Retinal pigment epithelial cell (primary cell): ENCODE data around the gene NRAP.

Experiments used
- DNase-seq: peaks from one replicate; pipeline ENCODE4 v3.0.0-alpha.2; 2010; ENCODE audit warnings: low read depth
- H3K4me3 ChIP-seq: 2 replicates; pipeline ENCODE4 v1.5.1; 2011; ENCODE audit warnings: mild to moderate bottlenecking, low read length, control low read depth, moderate library complexity
- TF ChIP-seq, protein P1 (sequence below): conservative IDR thresholded peaks from 2 replicates; pipeline ENCODE4 v1.5.1; 2011; ENCODE audit warnings: low read depth, low read length, control low read depth, inconsistent platforms

Gene NRAP

DNA sequence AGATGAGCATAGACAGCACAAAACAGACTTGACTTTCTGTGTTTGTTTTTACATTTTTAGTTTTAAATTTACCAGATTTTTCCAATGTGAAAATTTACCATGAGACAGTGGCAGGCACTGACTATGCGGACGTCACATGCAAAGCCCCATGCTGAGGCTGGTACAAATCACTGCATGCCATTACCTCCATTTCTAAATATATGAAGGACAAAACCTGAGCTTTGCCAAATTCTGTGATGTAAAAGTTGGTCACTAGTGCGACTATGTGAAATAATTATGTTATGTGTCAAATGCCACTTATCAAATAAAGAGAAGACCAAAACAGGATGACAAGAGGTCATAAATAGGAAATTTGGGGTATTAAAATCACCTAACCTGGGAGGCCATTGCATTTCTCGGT, 22.1 kb downstream of the NRAP start:
- no peak for DNase-seq
- TF ChIP-seq, protein P1, sequence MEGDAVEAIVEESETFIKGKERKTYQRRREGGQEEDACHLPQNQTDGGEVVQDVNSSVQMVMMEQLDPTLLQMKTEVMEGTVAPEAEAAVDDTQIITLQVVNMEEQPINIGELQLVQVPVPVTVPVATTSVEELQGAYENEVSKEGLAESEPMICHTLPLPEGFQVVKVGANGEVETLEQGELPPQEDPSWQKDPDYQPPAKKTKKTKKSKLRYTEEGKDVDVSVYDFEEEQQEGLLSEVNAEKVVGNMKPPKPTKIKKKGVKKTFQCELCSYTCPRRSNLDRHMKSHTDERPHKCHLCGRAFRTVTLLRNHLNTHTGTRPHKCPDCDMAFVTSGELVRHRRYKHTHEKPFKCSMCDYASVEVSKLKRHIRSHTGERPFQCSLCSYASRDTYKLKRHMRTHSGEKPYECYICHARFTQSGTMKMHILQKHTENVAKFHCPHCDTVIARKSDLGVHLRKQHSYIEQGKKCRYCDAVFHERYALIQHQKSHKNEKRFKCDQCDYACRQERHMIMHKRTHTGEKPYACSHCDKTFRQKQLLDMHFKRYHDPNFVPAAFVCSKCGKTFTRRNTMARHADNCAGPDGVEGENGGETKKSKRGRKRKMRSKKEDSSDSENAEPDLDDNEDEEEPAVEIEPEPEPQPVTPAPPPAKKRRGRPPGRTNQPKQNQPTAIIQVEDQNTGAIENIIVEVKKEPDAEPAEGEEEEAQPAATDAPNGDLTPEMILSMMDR, result no peak
- no peak overlapping the region for H3K4me3 ChIP-seq

DNA sequence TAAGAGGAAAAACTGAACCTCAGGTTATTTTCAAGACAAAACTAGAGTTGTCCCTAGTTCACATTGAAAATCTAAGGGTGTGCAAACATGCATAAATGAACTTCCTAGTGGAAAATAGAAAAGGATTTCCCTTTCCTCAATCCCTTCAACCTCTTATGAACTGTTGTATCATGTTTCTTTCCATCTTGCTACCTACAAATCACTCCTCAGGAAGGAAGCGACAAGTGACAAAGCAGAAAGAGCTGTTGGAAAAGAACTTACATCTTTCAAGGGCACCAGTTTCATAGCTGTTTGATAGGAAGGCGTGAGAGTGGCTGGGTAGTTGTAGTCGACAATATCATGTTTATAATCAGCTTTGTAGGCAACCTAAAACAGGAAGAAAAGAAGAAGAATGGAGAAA, 23.9 kb downstream of the NRAP start:
- H3K4me3 ChIP-seq, result no peak overlapping the region
- TF ChIP-seq, protein P1, result no peak
- DNase-seq, result no peak

DNA sequence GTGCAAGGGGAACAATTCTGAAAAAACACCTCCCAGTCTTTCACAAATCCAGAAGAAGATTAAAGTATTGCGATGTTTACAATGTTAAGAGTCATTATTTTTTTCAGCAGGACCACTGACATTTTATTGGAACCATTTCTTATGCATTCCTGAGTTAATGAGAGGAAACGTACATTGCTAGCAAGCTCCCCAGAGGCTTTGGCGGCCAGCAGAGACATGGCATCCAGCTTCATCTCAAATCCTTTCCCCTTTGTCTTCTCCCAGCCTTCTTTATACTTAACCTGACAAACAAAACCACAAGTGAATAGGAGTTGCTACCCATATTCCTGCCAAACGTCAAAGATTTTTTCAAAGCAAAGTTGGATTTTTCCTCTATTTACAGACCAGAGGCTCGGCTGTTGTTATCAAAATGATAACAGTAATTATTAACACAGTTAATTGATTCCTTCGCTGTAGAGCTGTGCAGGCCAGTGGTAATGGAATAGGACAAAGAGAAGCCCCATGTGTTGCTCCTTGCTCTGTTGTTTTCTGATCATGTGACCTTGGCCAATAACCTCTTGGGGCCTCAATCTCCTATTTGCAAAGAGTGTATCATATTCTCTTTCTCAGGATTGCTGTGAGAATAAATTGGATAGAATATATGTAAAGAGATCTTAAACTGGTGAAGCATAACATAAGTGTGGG, 32.0 kb downstream of the NRAP start:
- H3K4me3 ChIP-seq, result no peak overlapping the region
- TF ChIP-seq, protein P1, result no peak
- DNase-seq, result peak; percentile 66

DNA sequence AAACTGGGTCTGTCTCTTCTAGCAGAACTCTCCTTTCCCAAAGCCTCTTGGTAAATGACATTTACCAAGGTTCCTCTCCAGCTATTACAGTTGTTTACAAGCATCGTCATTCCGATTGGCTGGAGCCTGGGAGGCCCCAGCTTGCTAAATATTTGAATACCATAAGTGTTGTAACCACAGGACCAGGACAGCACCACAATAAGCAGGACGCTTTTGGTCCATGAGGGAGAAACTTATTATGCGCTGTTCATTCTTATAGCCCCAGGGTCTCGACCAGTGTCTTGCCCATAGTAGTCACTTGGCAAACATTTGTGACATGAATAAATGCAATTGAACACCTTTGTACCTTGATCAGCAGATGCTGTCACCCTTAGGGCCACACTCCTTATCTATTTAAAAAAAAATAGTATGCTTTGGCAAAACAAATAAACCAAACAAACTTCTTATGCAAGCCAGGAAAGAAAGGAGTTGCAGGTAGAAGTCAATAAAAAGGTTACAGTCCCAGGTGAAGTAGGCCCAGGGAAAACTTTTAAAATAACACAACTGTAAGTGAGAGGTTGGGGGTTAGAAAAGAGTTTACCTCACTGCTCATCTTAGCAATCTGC, 32.8 kb downstream of the NRAP start:
- DNase-seq, result no peak
- TF ChIP-seq, protein P1, result no peak
- H3K4me3 ChIP-seq, result no peak overlapping the region

DNA sequence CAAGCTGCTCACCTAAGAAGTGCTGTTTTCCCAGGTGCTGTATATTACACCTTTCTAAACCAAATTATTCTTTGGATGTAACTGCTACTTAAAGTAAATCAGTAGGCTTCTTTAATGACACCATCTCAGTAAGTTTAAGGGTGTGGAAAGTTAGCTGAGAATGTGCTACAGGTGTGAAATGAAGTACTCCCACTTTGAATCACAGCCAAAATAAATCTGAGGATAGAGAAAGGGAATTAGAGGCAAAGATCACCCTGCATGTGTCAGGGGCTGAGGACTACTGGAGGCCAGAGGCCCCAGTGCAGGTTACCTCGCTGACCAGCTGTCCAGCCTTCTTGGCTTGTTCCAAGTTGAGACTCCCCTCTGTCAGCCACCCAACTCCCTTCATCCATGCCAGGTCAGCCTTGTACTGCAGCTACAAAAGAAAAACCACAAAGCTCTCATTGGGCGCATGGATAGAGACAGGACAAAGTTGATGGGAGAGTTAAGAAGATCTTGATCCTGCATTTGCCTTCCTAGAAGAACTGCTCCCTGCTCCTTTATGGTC, 35.2 kb downstream of the NRAP start:
- TF ChIP-seq, protein P1, result no peak
- no peak overlapping the region for H3K4me3 ChIP-seq
- no peak for DNase-seq

DNA sequence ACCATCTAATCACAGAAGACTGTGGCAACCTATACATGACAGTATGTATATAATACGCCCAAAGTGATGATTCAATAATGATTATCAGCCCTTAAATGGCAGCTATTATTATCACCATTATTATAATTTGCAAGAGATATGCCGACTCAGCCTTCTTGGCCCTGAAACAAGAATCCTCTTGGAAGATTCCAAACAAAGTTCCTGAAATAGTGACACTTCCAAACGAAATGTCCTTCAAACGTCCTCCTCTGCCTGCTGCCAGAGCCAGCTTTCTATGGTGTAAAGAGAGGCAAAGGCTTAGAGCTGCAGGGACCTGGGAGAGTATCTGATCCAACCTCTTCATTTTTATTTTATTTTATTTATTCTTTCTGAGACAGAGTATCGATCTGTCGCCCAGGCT, 36.0 kb downstream of the NRAP start:
- DNase-seq, result no peak
- TF ChIP-seq, protein P1, result no peak

More for the DNA sequence above, 36.0 kb downstream of the NRAP start:
- no peak overlapping the region for H3K4me3 ChIP-seq
